Esophagus squamous epithelium (tissue), 5 donors: ENCODE results near the gene SAMM50. TPM values are rescaled to one million over a fixed set of nuclear protein-coding genes. Genes with fewer than 3 reads are reported as not detected.
"Not testable (repeated sequence)": the region's sequence is repeated elsewhere in the genome, so short reads cannot be mapped to it uniquely, and the experiment has no call there.

Experiments
- DNase-seq: peaks from one replicate; lab custom pipeline; 2025; lab: John Stamatoyannopoulos, UW
- H3K27ac ChIP-seq, 4 donors: fragments of 200-600 bp; sonication (generic); one replicate each; pipeline ENCODE4 v1.5.1; 2016 to 2019; ENCODE audit warnings: mild to moderate bottlenecking in 1 of 4
- H3K27me3 ChIP-seq, 4 donors: fragments of 200-600 bp; sonication (generic); 1 replicate in 3 of 4; 2 replicates in 1 of 4; pipeline versions ENCODE4 v1.5.1 to v1.6.0; 2017 to 2021; ENCODE audit warnings: antibody characterized with exemption in 1 of 4
- H3K36me3 ChIP-seq, 3 donors: fragments of 200-600 bp; sonication (generic); one replicate each; pipeline ENCODE4 v1.5.1; 2016 to 2019
- H3K4me1 ChIP-seq, 3 donors: fragments of 200-600 bp; sonication (generic); one replicate each; pipeline ENCODE4 v1.5.1; 2017 to 2019
- H3K4me3 ChIP-seq, 4 donors: fragments of 200-600 bp; sonication (generic); 1 replicate in 3 of 4; 2 replicates in 1 of 4; pipeline ENCODE4 v1.5.1; 2016 to 2019; ENCODE audit warnings: mild to moderate bottlenecking in 2 of 4, moderate library complexity in 1 of 4
- H3K9me3 ChIP-seq, 3 donors: fragments of 200-600 bp; sonication (generic); one replicate each; pipeline ENCODE4 v1.5.1; 2016 to 2019
- POLR2A ChIP-seq, 4 donors: fragments of 450-650 bp; IDR thresholded peaks; one replicate each; pipeline ENCODE4 v1.6.1; 2017; ENCODE audit warnings: antibody characterized with exemption in 4 of 4, mild to moderate bottlenecking in 4 of 4, moderate library complexity in 3 of 4
- WGBS, 2 donors: methylation state at CpG; one replicate each; pipeline ENCODE4 v1.1.5; 2018; 5-methylcytosine and 5-hydroxymethylcytosine counted together
- intact Hi-C: fragments of 100-400 bp; cut with DNase I; formaldehyde crosslinking; loops from one replicate; pipeline ENCODE4 v1.15.0; 2022
- total RNA-seq, 4 donors: library from RNA; depleted of rRNA; stranded (reverse); fragments of >200 nt; gene quantifications; one replicate each; pipeline ENCODE4 v1.1.0, GENCODE V29; 2016
- TF ChIP-seq, protein P1 (sequence below), 6 experiments: fragments of 450-650 bp in 4 of 6; fragments of 200-600 bp in 2 of 6; sonication (generic) in 2 of 6; IDR thresholded peaks; one replicate each; pipeline ENCODE4 v1.5.1; 2016 to 2019; ENCODE audit warnings: antibody characterized with exemption in 6 of 6, mild to moderate bottlenecking in 4 of 6, moderate library complexity in 4 of 6
- donor health status: DM: yes; HTN: yes; CAD: no.

SAMM50 gene
- total RNA-seq, 4 donors from 2014 or later, result 24.4 to 45.5 (median 34.3) TPM

DNA sequence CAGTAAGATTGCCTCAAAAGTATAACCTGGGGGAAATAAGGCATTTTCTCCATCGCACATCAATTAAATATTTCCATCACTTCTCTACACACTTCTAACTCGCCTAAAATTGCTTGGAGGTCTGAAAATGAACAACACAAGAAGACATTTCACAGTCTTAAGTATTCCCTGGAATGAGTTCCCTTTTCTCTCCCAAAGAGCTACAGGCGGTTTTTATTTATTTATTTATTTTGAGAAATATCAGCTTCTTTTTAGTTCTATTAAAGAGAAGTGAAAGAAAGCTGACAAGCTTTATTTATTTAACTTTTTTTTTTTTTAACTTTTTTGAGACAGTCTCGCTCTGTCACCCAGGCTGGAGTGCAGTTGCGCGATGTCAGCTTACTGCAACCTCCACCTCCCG is 57.3 kb downstream of the SAMM50 start:
- no peak for DNase-seq
- Histone ChIP-seq H3K27me3 (no peaks in the 10 kb centered on the region), H3K27ac (peak overlapping the region in 1 of 4 donors; percentile 17), H3K4me3 (no peak overlapping the region), H3K4me1 (no peaks in the 10 kb centered on the region), H3K36me3 (no peaks in the 10 kb centered on the region), H3K9me3 (no peaks in the 10 kb centered on the region)
- 79 to 81% methylated on average over 6 to 7 of the region's 7 CpGs for WGBS, 2 donors
- intact Hi-C loops, result no loop called here
- TF ChIP-seq, protein P1, sequence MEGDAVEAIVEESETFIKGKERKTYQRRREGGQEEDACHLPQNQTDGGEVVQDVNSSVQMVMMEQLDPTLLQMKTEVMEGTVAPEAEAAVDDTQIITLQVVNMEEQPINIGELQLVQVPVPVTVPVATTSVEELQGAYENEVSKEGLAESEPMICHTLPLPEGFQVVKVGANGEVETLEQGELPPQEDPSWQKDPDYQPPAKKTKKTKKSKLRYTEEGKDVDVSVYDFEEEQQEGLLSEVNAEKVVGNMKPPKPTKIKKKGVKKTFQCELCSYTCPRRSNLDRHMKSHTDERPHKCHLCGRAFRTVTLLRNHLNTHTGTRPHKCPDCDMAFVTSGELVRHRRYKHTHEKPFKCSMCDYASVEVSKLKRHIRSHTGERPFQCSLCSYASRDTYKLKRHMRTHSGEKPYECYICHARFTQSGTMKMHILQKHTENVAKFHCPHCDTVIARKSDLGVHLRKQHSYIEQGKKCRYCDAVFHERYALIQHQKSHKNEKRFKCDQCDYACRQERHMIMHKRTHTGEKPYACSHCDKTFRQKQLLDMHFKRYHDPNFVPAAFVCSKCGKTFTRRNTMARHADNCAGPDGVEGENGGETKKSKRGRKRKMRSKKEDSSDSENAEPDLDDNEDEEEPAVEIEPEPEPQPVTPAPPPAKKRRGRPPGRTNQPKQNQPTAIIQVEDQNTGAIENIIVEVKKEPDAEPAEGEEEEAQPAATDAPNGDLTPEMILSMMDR (IDR thresholded peaks at IDR 0.05), result no peak
- no peak for TF ChIP-seq POLR2A (IDR thresholded peaks at IDR 0.05)

DNA sequence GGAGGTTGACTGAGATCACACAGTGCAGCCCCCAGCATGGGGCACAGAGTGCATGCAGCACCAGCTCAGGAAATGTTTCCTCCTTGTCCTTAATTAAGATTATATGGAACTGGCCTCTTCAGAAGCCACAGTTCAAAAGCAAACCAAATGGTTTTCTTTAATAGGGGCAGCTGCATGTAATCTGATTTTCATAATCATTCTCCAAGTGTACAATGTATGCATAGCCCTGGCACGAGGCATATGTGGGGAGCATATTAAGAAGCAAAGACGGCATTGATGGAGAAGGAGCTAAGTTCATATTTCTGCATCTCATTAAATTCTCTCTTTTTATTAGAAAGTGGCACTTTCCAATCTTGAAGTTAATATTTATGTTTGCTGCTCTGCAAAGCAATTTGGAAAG is 59.0 kb downstream of the SAMM50 start:
- TF ChIP-seq POLR2A (IDR thresholded peaks at IDR 0.05), result no peak
- TF ChIP-seq, protein P1 (IDR thresholded peaks at IDR 0.05), result no peak
- Histone ChIP-seq H3K36me3 (no peaks in the 10 kb centered on the region), H3K9me3 (no peaks in the 10 kb centered on the region), H3K4me3 (no peak overlapping the region), H3K27ac (no peak overlapping the region), H3K27me3 (no peaks in the 10 kb centered on the region), H3K4me1 (no peaks in the 10 kb centered on the region)
- intact Hi-C loops, result no loop called here
- 65 to 66% methylated on average over 2 of the region's 2 CpGs for WGBS, 2 donors
- no peak for DNase-seq

DNA sequence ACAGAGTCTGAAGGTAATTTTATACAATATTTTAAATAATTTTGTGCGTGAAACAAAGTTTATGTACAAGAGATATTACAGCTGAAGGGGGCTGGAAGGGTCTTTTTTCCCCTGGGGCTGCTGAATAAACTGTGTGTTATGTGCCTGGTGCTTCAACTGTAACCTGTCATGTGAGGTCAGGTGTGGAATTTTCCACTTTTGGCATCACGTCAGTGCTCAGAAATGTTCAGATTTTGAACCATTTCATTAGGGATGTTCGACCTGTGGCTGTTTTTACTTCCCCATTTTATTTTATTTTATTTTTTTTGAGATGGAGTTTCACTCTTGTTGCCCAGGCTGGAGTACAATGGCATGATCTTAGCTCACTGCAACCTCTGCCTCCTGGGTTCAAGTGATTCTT is 61.3 kb downstream of the SAMM50 start:
- H3K36me3 ChIP-seq, H3K27ac ChIP-seq, H3K27me3 ChIP-seq, H3K4me3 ChIP-seq, DNase-seq, intact Hi-C loops, H3K9me3 ChIP-seq, H3K4me1 ChIP-seq: not testable (repeated sequence)
- 83 to 90% methylated on average over 3 of the region's 3 CpGs for WGBS, 2 donors

DNA sequence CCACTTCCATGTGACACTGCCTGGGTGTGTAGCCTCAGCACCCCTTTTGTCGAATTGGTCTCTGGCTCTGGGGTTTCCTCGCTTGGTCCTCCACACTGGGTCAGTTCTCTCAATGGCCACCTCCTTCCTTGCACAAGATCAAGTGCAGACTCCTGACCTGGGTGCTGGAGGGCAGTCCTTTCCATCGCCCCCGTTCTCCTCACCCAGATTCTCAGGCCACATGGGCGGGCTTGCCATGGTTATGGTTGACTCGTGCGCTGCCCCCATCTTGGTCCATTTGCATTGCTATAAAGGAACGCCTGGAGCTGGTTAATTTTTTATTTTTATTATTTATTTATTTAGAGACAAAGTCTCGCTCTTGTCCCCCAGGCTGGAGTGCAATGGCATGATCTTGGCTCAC is 63.4 kb downstream of the SAMM50 start:
- no peak for DNase-seq
- Histone ChIP-seq H3K4me1 (peaks cover 4 to 7% (median 5%) of the 10 kb centered on the region in 3 donors), H3K27me3 (peaks cover 0 to 2% (median 0%) of the 10 kb centered on the region in 4 donors), H3K4me3 (no peak overlapping the region), H3K27ac (no peak overlapping the region), H3K9me3 (no peaks in the 10 kb centered on the region), H3K36me3 (no peaks in the 10 kb centered on the region)
- 93 to 96% methylated on average over 9 of the region's 9 CpGs for WGBS, 2 donors
- no peak for TF ChIP-seq POLR2A (IDR thresholded peaks at IDR 0.05)
- TF ChIP-seq, protein P1 (IDR thresholded peaks at IDR 0.05), result no peak
- intact Hi-C loops, result no loop called here

DNA sequence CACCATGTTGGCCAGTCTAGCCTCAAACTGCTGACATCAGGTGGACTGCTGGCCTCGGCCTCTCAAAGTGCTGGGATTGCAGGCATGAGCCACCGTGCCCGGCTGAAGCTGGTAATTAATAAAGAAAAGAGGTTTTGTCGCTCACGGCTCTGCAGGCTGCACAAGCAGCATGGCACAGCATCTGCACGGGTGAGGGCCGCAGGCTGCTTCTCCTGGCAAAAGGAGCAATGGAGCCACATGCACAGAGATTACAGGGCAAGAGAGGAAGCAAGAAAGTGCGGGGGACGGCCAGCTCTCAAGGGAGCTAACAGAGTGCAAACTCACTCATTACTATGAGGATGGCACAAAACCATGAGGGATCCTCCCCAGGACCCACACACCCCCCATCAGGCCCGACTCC is 64.2 kb downstream of the SAMM50 start:
- Histone ChIP-seq H3K27ac (no peak overlapping the region), H3K4me3 (no peak overlapping the region), H3K27me3 (peaks cover 0 to 8% (median 0%) of the 10 kb centered on the region in 4 donors), H3K36me3 (no peaks in the 10 kb centered on the region), H3K4me1 (peaks cover 8 to 14% (median 8%) of the 10 kb centered on the region in 3 donors), H3K9me3 (no peaks in the 10 kb centered on the region)
- WGBS, 2 donors, result 72 to 94% methylated on average over 6 to 9 of the region's 10 CpGs
- intact Hi-C loops, result no loop called here
- no peak for DNase-seq
- TF ChIP-seq, protein P1 (IDR thresholded peaks at IDR 0.05), result no peak
- no peak for TF ChIP-seq POLR2A (IDR thresholded peaks at IDR 0.05)

DNA sequence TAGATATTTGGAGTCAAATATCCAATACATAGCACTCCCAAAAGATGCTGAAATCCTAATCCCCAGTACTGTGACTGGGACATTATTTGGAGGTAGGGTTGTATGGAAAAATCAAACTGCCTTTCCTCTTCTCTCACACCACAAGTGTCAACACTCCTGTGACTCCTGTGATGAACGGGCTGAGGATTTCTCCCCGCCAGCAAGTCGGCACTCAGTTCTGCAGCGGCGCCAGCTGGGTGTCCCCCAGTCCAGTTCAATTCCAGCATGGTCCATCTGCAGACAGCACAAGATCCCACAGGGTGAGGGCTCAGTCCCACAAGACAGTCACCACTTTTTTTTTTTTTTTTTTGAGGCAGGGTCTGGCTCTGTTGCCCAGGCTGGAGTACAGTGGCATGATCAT is 64.6 kb downstream of the SAMM50 start:
- TF ChIP-seq POLR2A (IDR thresholded peaks at IDR 0.05), result no peak
- TF ChIP-seq, protein P1 (IDR thresholded peaks at IDR 0.05), result no peak
- DNase-seq, result no peak
- no peak overlapping the region for H3K27ac ChIP-seq
- H3K27me3 ChIP-seq, result peaks cover 0 to 13% (median 0%) of the 10 kb centered on the region in 4 donors
- WGBS, 2 donors, result 96 to 98% methylated on average over 4 to 5 of the region's 5 CpGs
- H3K4me1 ChIP-seq, result peaks cover 8 to 18% (median 9%) of the 10 kb centered on the region in 3 donors
- no peaks in the 10 kb centered on the region for H3K9me3 ChIP-seq
- no peak overlapping the region for H3K4me3 ChIP-seq
- H3K36me3 ChIP-seq, result no peaks in the 10 kb centered on the region
- intact Hi-C loops, result no loop called here
